Measurements from ENCODE around the gene THAP7. TPM values are rescaled to one million over a fixed set of nuclear protein-coding genes. Genes with fewer than 3 reads are reported as not detected.

The THAP7 gene
- total and polyA plus RNA-seq, 9 of the 15 experiments (the other 6 are each of a cell fraction or from before 2014, with no cell fraction given), result 7.9 to 263 (median 84.1) TPM

- TF ChIP-seq CBX2 (IDR thresholded peaks at IDR 0.05; ENCODE audit: insufficient read depth, low read length, poor library complexity, severe bottlenecking) (no peak), NCOA4 (IDR thresholded peaks at IDR 0.05; ENCODE audit: partially characterized antibody) (no peak), TAF1 (IDR thresholded peaks at IDR 0.05; ENCODE audit: control insufficient read depth, extremely low read depth, insufficient read depth, low read length, severe bottlenecking) (no peak), ZNF217 (CRISPR knock-in tag; IDR thresholded peaks at IDR 0.05) (no peak), NR2F6 (CRISPR knock-in tag; IDR thresholded peaks at IDR 0.05) (peak; percentile 98; the same call in 1 of the 2 replicates), CREB1 (IDR thresholded peaks at IDR 0.05) (peak; percentile 65; the same call in 1 of the 2 replicates), CREB1 (CRISPR knock-in tag; IDR thresholded peaks at IDR 0.05) (no peak), BRD4 (IDR thresholded peaks at IDR 0.05) (peak; percentile 30; the same call in 1 of the 2 replicates), EP300 (IDR thresholded peaks at IDR 0.05; ENCODE audit: low read length) (peak; percentile 92), FIP1L1 (IDR thresholded peaks at IDR 0.05; ENCODE audit: low read depth, low read length, poor library complexity, severe bottlenecking) (no peak), CHD4 (IDR thresholded peaks at IDR 0.05; ENCODE audit: insufficient read depth, insufficient replicate concordance, low read depth, low read length, poor library complexity, severe bottlenecking) (peak; percentile 91), HMG20A (CRISPR knock-in tag; conservative IDR thresholded peaks at IDR 0.05) (0 out of 2 replicates have a peak, but pooled peaks have one; percentile 6), ZMIZ1 (IDR thresholded peaks at IDR 0.05; ENCODE audit: low read depth in 2 of 2, low read length in 2 of 2) (peak in 1 of 2 experiments; percentile 83; a peak in 2 of 4 replicates), NRF1 (conservative IDR thresholded peaks at IDR 0.05 in 1 of 2, IDR thresholded peaks at IDR 0.05 in 1 of 2) (no peak), RBM22 (IDR thresholded peaks at IDR 0.05; ENCODE audit: low read depth, low read length, poor library complexity, severe bottlenecking) (no peak), JUND (IDR thresholded peaks at IDR 0.05; ENCODE audit: borderline replicate concordance, low read depth, low read length) (peak; percentile 85), JUND (tag; IDR thresholded peaks at IDR 0.05; ENCODE audit: borderline replicate concordance, low read depth, low read length) (peak; percentile 87; the same call in 2 of the 3 replicates)
- TF ChIP-seq, protein P1, sequence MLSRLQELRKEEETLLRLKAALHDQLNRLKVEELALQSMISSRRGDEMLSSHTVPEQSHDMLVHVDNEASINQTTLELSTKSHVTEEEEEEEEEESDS (CRISPR knock-in tag; IDR thresholded peaks at IDR 0.05), result no peak
- TF ChIP-seq, protein P2, sequence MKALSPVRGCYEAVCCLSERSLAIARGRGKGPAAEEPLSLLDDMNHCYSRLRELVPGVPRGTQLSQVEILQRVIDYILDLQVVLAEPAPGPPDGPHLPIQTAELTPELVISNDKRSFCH (CRISPR knock-in tag; IDR thresholded peaks at IDR 0.05), result no peak
- TF ChIP-seq, protein P2 (tag; IDR thresholded peaks at IDR 0.05), result peak; percentile 68; the same call in 1 of the 2 replicates
Measured at GRCh38 chr22:21014726-21015465, 13.0 kb upstream of the THAP7 start, which contains the start of gene P2RX6 (continued).
